Naive thymus-derived CD4-positive, alpha-beta T cell (primary cell): ENCODE measurements around the gene CDC42BPG. TPM values are rescaled to one million over a fixed set of nuclear protein-coding genes. Genes with fewer than 3 reads are reported as not detected.
A peak's percentile ranks its signal among the peaks of the same experiment; 100 is the strongest.
"Not testable (repeated sequence)": the region's sequence is repeated elsewhere in the genome, so short reads cannot be mapped to it uniquely, and the experiment has no call there.

Experiments
- ATAC-seq: fragments of 150-1000 bp; cut with Tn5 transposase; 2 replicates; pipeline ENCODE4 v1.10.0; 2021; ENCODE audit warnings: mild to moderate bottlenecking, moderate library complexity
- CTCF ChIA-PET: fragments of 350-600 bp; sonication (Branson Sonifier 250); formaldehyde crosslinking; loops from one replicate; lab custom pipeline; 2021; ENCODE audit warnings: antibody characterized with exemption; lab: Charles Lee
- POLR2A ChIA-PET: fragments of 350-600 bp; sonication (Branson Sonifier 250); formaldehyde crosslinking; loops from one replicate; lab custom pipeline; 2021; ENCODE audit warnings: antibody characterized with exemption, inconsistent platforms; lab: Charles Lee
- DNase-seq, 9 donors: peaks; one replicate each; pipeline versions ENCODE4 v3.0.0 to v3.0.0-alpha.2; 2020 to 2022; ENCODE audit warnings: mixed read lengths in 1 of 9
- H3K27ac ChIP-seq: one replicate; pipeline ENCODE4 v1.7.0; 2013; ENCODE audit warnings: mild to moderate bottlenecking, low read depth, low read length, moderate library complexity
- H3K27me3 ChIP-seq, 2 donors: one replicate each; pipeline ENCODE4 v1.7.0; 2013; ENCODE audit warnings: low read length in 2 of 2, mild to moderate bottlenecking in 2 of 2, moderate library complexity in 2 of 2; ENCODE audit not compliant: control insufficient read depth in 2 of 2, insufficient read depth in 2 of 2
- H3K36me3 ChIP-seq, 3 experiments: 1 replicate in 2 of 3; 2 replicates in 1 of 3; pipeline ENCODE4 v1.7.0; 2013; ENCODE audit warnings: low read length in 3 of 3, mild to moderate bottlenecking in 3 of 3, moderate library complexity in 1 of 3; ENCODE audit not compliant: insufficient read depth in 3 of 3, control insufficient read depth in 2 of 3
- H3K4me1 ChIP-seq, 2 donors: one replicate each; pipeline ENCODE4 v1.7.0; 2013; ENCODE audit warnings: low read length in 2 of 2, mild to moderate bottlenecking in 2 of 2, moderate library complexity in 1 of 2; ENCODE audit not compliant: control insufficient read depth in 2 of 2, insufficient read depth in 2 of 2
- H3K4me3 ChIP-seq: 2 replicates; pipeline ENCODE4 v1.7.0; 2013; ENCODE audit warnings: mild to moderate bottlenecking, low read length
- H3K9me3 ChIP-seq, 3 experiments: 1 replicate in 2 of 3; 2 replicates in 1 of 3; pipeline ENCODE4 v1.7.0; 2013; ENCODE audit warnings: low read length in 3 of 3; ENCODE audit not compliant: control insufficient read depth in 2 of 3
- H3K27ac Mint-ChIP-seq, 9 donors: one replicate each; pipeline ENCODE4 v1.8.0; 2020 to 2022; ENCODE audit warnings: mixed read lengths in 9 of 9, mild to moderate bottlenecking in 8 of 9, moderate library complexity in 5 of 9, inconsistent platforms in 2 of 9
- H3K27me3 Mint-ChIP-seq, 5 donors: one replicate each; pipeline ENCODE4 v1.8.0; 2021 to 2022; ENCODE audit warnings: mixed read lengths in 5 of 5, mild to moderate bottlenecking in 1 of 5
- H3K36me3 Mint-ChIP-seq, 5 donors: one replicate each; pipeline ENCODE4 v1.8.0; 2020 to 2022; ENCODE audit warnings: mixed read lengths in 5 of 5, mild to moderate bottlenecking in 3 of 5, inconsistent platforms in 1 of 5
- H3K4me1 Mint-ChIP-seq, 7 donors: one replicate each; pipeline ENCODE4 v1.8.0; 2020 to 2022; ENCODE audit warnings: mixed read lengths in 7 of 7, mild to moderate bottlenecking in 3 of 7, inconsistent platforms in 1 of 7
- H3K4me3 Mint-ChIP-seq, 10 donors: one replicate each; pipeline ENCODE4 v1.8.0; 2020 to 2022; ENCODE audit warnings: mild to moderate bottlenecking in 10 of 10, mixed read lengths in 10 of 10, moderate library complexity in 6 of 10, inconsistent platforms in 2 of 10
- H3K9me3 Mint-ChIP-seq, 11 donors: one replicate each; pipeline ENCODE4 v1.8.0; 2020 to 2022; ENCODE audit warnings: mixed read lengths in 11 of 11, mild to moderate bottlenecking in 4 of 11, inconsistent platforms in 1 of 11, moderate library complexity in 1 of 11
- intact Hi-C, 2 donors: fragments of 100-400 bp; cut with micrococcal nuclease; formaldehyde crosslinking; loops; one replicate each; pipeline ENCODE4 v1.15.1; 2023
- polyA plus RNA-seq, 2 donors: library from polyadenylated mRNA; unstranded; fragments of 300-500 nt; fragmentation: Illumina TruSeq; gene quantifications; one replicate each; pipeline ENCODE4 v1.2.3, GENCODE V29; 2021
- total RNA-seq, 6 experiments: library from RNA in 5 of 6; stranded (reverse) in 5 of 6; gene quantifications; 1 replicate in 5 of 6; 2 replicates in 1 of 6; pipeline ENCODE4 v1.2.3 and lab custom pipeline; 2021 to 2026

Gene CDC42BPG
- total and polyA plus RNA-seq, 7 experiments from 2014 or later, result 0.22 to 9.2 (median 6.9) TPM

- intact Hi-C loops, result no loop called here
- Mint-ChIP-seq H3K27me3 (no peaks in the 10 kb centered on the region), H3K4me3 (no peak overlapping the region), H3K9me3 (no peaks in the 10 kb centered on the region), H3K4me1 (no peaks in the 10 kb centered on the region), H3K36me3 (peaks cover 0 to 23% (median 4%) of the 10 kb centered on the region in 5 donors), H3K27ac (no peak overlapping the region)
- Histone ChIP-seq H3K27me3 (no peaks in the 10 kb centered on the region), H3K27ac (no peak overlapping the region), H3K9me3 (no peaks in the 10 kb centered on the region), H3K4me1 (no peaks in the 10 kb centered on the region), H3K36me3 (peaks cover 0 to 53% (median 0%) of the 10 kb centered on the region in 3 experiments), H3K4me3 (no peak overlapping the region)
- CTCF ChIA-PET, result interaction anchor here (0.6 to 0.8 kb wide), 2 partner anchors 15 to 72 kb away, joined by 3 to 5 read pairs; no protein-coding TSS in a partner anchor
- no peak for ATAC-seq
- POLR2A ChIA-PET, result interaction anchor here (1.1 kb wide), 1 partner anchor 48 kb away, joined by 3 read pairs; the partner anchor contains the start of gene SF1
- DNase-seq, result peak in 1 of 9 donors; percentile 5
Observed at GRCh38 chr11:64826578-64827450, 17.6 kb downstream of the CDC42BPG start.

GRCh38 chr11:64826062-64826461, 18.4 kb downstream of the CDC42BPG start:
- no peaks in the 10 kb centered on the region for H3K9me3 ChIP-seq
- H3K27ac Mint-ChIP-seq, result no peak overlapping the region
- H3K4me1 ChIP-seq, result no peaks in the 10 kb centered on the region
- ATAC-seq, result no peak
- H3K4me1 Mint-ChIP-seq, result no peaks in the 10 kb centered on the region
- H3K27ac ChIP-seq, result no peak overlapping the region
- ChIA-PET CTCF (interaction anchor here (0.7 kb wide), 1 partner anchor 826 kb away, joined by 3 read pairs; no protein-coding TSS in a partner anchor), POLR2A (interaction anchor here (1.1 kb wide), 1 partner anchor 47 kb away, joined by 3 read pairs; the partner anchor contains the start of gene SF1)
- H3K4me3 ChIP-seq, result no peak overlapping the region
- no peak overlapping the region for H3K4me3 Mint-ChIP-seq
- intact Hi-C loops, result no loop called here
- H3K9me3 Mint-ChIP-seq, result no peaks in the 10 kb centered on the region
- no peak for DNase-seq
- H3K27me3 Mint-ChIP-seq, result no peaks in the 10 kb centered on the region
- H3K36me3 Mint-ChIP-seq, result peaks cover 0 to 21% (median 4%) of the 10 kb centered on the region in 5 donors
- peaks cover 0 to 46% (median 0%) of the 10 kb centered on the region in 3 experiments for H3K36me3 ChIP-seq
- no peaks in the 10 kb centered on the region for H3K27me3 ChIP-seq

- CTCF ChIA-PET, result no interaction called here
Observed at GRCh38 chr11:64823568-64824119, 20.8 kb downstream of the CDC42BPG start.

GRCh38 chr11:64817476-64817875, 27.0 kb downstream of the CDC42BPG start:
- Histone ChIP-seq H3K4me1 (no peaks in the 10 kb centered on the region), H3K27ac (no peak overlapping the region), H3K4me3 (no peak overlapping the region), H3K27me3 (no peaks in the 10 kb centered on the region), H3K36me3 (no peaks in the 10 kb centered on the region), H3K9me3 (no peaks in the 10 kb centered on the region)
- no peaks in the 10 kb centered on the region for H3K36me3 Mint-ChIP-seq
- intact Hi-C loops, result no loop called here
- peaks cover 0 to 1% (median 0%) of the 10 kb centered on the region in 7 donors for H3K4me1 Mint-ChIP-seq
- DNase-seq (no peak), ATAC-seq (no peak)
- H3K4me3 Mint-ChIP-seq, result no peak overlapping the region
- peaks cover 0 to under 1% (median 0%) of the 10 kb centered on the region in 5 donors for H3K27me3 Mint-ChIP-seq
- H3K27ac Mint-ChIP-seq, result no peak overlapping the region
- H3K9me3 Mint-ChIP-seq, result no peaks in the 10 kb centered on the region
- ChIA-PET POLR2A (interaction anchor here (0.5 to 1.1 kb wide), 2 partner anchors 10 to 107 kb away, joined by 3 read pairs; partner anchors contain the start of gene PPP2R5B), CTCF (no interaction called here)

More at GRCh38 chr11:64823568-64824119, 20.8 kb downstream of the CDC42BPG start:
- no peak overlapping the region for H3K27ac Mint-ChIP-seq
- no peaks in the 10 kb centered on the region for H3K9me3 Mint-ChIP-seq
- H3K27me3 ChIP-seq, result no peaks in the 10 kb centered on the region
- H3K27ac ChIP-seq, result no peak overlapping the region
- DNase-seq, result no peak
- POLR2A ChIA-PET, result no interaction called here
- intact Hi-C loops, result no loop called here
- peaks cover 0 to 21% (median 4%) of the 10 kb centered on the region in 5 donors for H3K36me3 Mint-ChIP-seq
- H3K9me3 ChIP-seq, result no peaks in the 10 kb centered on the region
- no peak overlapping the region for H3K4me3 Mint-ChIP-seq
- H3K4me3 ChIP-seq, result no peak overlapping the region
- H3K4me1 ChIP-seq, result no peaks in the 10 kb centered on the region
- H3K4me1 Mint-ChIP-seq, result peaks cover 0 to 1% (median 0%) of the 10 kb centered on the region in 7 donors
- ATAC-seq, result no peak
- H3K36me3 ChIP-seq, result peaks cover 0 to 30% (median 0%) of the 10 kb centered on the region in 3 experiments
- H3K27me3 Mint-ChIP-seq, result no peaks in the 10 kb centered on the region

- H3K36me3 Mint-ChIP-seq, H3K27me3 ChIP-seq, H3K27ac ChIP-seq, H3K9me3 ChIP-seq, ATAC-seq, H3K9me3 Mint-ChIP-seq, intact Hi-C loops, POLR2A ChIA-PET, H3K4me3 Mint-ChIP-seq, H3K4me3 ChIP-seq, DNase-seq, H3K36me3 ChIP-seq, H3K27me3 Mint-ChIP-seq, H3K4me1 ChIP-seq: not testable (repeated sequence)
- CTCF ChIA-PET, result interaction anchor here (0.6 to 0.7 kb wide), 2 partner anchors 13 to 295 kb away, joined by 3 to 4 read pairs; no protein-coding TSS in a partner anchor
- peak overlapping the region in 1 of 9 donors; percentile 8 for H3K27ac Mint-ChIP-seq
- peaks cover 3 to 11% (median 6%) of the 10 kb centered on the region in 7 donors for H3K4me1 Mint-ChIP-seq
Observed at GRCh38 chr11:64815433-64815832, 29.0 kb downstream of the CDC42BPG start.

GRCh38 chr11:64814712-64815187, 29.7 kb downstream of the CDC42BPG start:
- ChIA-PET POLR2A (no interaction called here), CTCF (no interaction called here)
- Histone ChIP-seq H3K27me3 (no peaks in the 10 kb centered on the region), H3K36me3 (peaks cover 0 to 6% (median 0%) of the 10 kb centered on the region in 3 experiments), H3K4me1 (peaks cover under 1 to 3% of the 10 kb centered on the region in 2 donors), H3K4me3 (no peak overlapping the region), H3K9me3 (no peaks in the 10 kb centered on the region), H3K27ac (no peak overlapping the region)
- Mint-ChIP-seq H3K4me3 (no peak overlapping the region), H3K27me3 (peaks cover 0 to 6% (median 0%) of the 10 kb centered on the region in 5 donors), H3K36me3 (no peaks in the 10 kb centered on the region), H3K4me1 (peaks cover 6 to 14% (median 10%) of the 10 kb centered on the region in 7 donors), H3K27ac (no peak overlapping the region), H3K9me3 (no peaks in the 10 kb centered on the region)
- DNase-seq, result no peak
- no peak for ATAC-seq
- intact Hi-C loops, result no loop called here
